Measurements from ENCODE around the gene PECR. TPM values are rescaled to one million over a fixed set of nuclear protein-coding genes. Genes with fewer than 3 reads are reported as not detected.

Gene PECR
- total RNA-seq, 1 experiment from 2014 or later = 13.9 TPM

- Mint-ChIP-seq H3K27ac (0 out of 2 replicates have a peak overlapping the region, but pooled peaks have one; percentile 17), H3K36me3 (peaks cover 2% of the 10 kb centered on the region; the same call in 1 of the 2 replicates), H3K4me3 (no peak overlapping the region), H3K9me3 (no peaks in the 10 kb centered on the region), H3K4me1 (peaks cover 38% of the 10 kb centered on the region), H3K27me3 (ENCODE audit: low read depth) (no peaks in the 10 kb centered on the region)
- peak; percentile 57 for ATAC-seq
- ChIA-PET CTCF (interaction anchor here (0.9 to 1.7 kb wide), 3 partner anchors 11 to 51 kb away, joined by 3 to 5 read pairs (median 4); no protein-coding TSS in a partner anchor), POLR2A (interaction anchor here (0.5 to 1.4 kb wide), 2 partner anchors 16 to 47 kb away, joined by 3 to 10 read pairs; no protein-coding TSS in a partner anchor)
- no peak for TF ChIP-seq MYBL2 (CRISPR knock-in tag; IDR thresholded peaks at IDR 0.05)
- no peak for TF ChIP-seq PRRX2 (CRISPR knock-in tag; IDR thresholded peaks at IDR 0.05)
- no peak for TF ChIP-seq ATF2 (CRISPR knock-in tag; IDR thresholded peaks at IDR 0.05; ENCODE audit: borderline replicate concordance, low read depth)
- TF ChIP-seq KAT7 (CRISPR knock-in tag; IDR thresholded peaks at IDR 0.05; ENCODE audit: borderline replicate concordance) = no peak
- no peak for TF ChIP-seq GABPB1 (CRISPR knock-in tag; IDR thresholded peaks at IDR 0.05)
- DNase-seq (ENCODE audit: low spot score) = no peak
These were observed 80.2 kb downstream of the PECR start for GRCh38 chr2:216001216-216002100.

- ChIA-PET POLR2A (no interaction called here), CTCF (no interaction called here)
- DNase-seq (ENCODE audit: low spot score) (no peak), ATAC-seq (no peak)
- TF ChIP-seq ZBTB21 (CRISPR knock-in tag; IDR thresholded peaks at IDR 0.05; ENCODE audit: borderline replicate concordance) (no peak), MLX (CRISPR knock-in tag; IDR thresholded peaks at IDR 0.05) (no peak), ELF4 (CRISPR knock-in tag; IDR thresholded peaks at IDR 0.05; ENCODE audit: low read depth) (no peak), NFE2L1 (CRISPR knock-in tag; IDR thresholded peaks at IDR 0.05) (no peak), EMX1 (CRISPR knock-in tag; IDR thresholded peaks at IDR 0.05) (no peak)
- H3K4me1 Mint-ChIP-seq = peaks cover 31% of the 10 kb centered on the region
- H3K36me3 Mint-ChIP-seq = peaks cover 19% of the 10 kb centered on the region
- no peak overlapping the region for H3K4me3 Mint-ChIP-seq
- H3K27ac Mint-ChIP-seq = no peak overlapping the region
- no peaks in the 10 kb centered on the region for H3K27me3 Mint-ChIP-seq (ENCODE audit: low read depth)
- no peaks in the 10 kb centered on the region for H3K9me3 Mint-ChIP-seq
These were observed 83.0 kb downstream of the PECR start for GRCh38 chr2:215998636-215999035.

- ChIA-PET POLR2A (no interaction called here), CTCF (no interaction called here)
- Mint-ChIP-seq H3K27me3 (ENCODE audit: low read depth) (no peaks in the 10 kb centered on the region), H3K4me3 (no peak overlapping the region), H3K4me1 (peaks cover 25% of the 10 kb centered on the region), H3K36me3 (peaks cover 32% of the 10 kb centered on the region), H3K27ac (peak overlapping the region; percentile 11; the same call in 1 of the 2 replicates), H3K9me3 (no peaks in the 10 kb centered on the region)
- no peak for ATAC-seq
- no peak for DNase-seq (ENCODE audit: low spot score)
- TF ChIP-seq ESRRA (CRISPR knock-in tag; IDR thresholded peaks at IDR 0.05; ENCODE audit: borderline replicate concordance) = no peak
These were observed 84.4 kb downstream of the PECR start for GRCh38 chr2:215997219-215997618.

- Mint-ChIP-seq H3K4me3 (no peak overlapping the region), H3K27me3 (ENCODE audit: low read depth) (no peaks in the 10 kb centered on the region), H3K27ac (0 out of 2 replicates have a peak overlapping the region, but pooled peaks have one; percentile 7), H3K36me3 (peaks cover 55% of the 10 kb centered on the region), H3K4me1 (peaks cover 28% of the 10 kb centered on the region), H3K9me3 (peaks cover 19% of the 10 kb centered on the region)
- POLR2A ChIA-PET = no interaction called here
- ATAC-seq (peak; percentile 39; the same call in 1 of the 2 replicates), DNase-seq (ENCODE audit: low spot score) (no peak)
- CTCF ChIA-PET = interaction anchor here (1.0 kb wide), 1 partner anchor 45 kb away, joined by 3 read pairs; no protein-coding TSS in a partner anchor
- TF ChIP-seq TEAD4 (CRISPR knock-in tag; IDR thresholded peaks at IDR 0.05) (no peak), ZNF219 (CRISPR knock-in tag; IDR thresholded peaks at IDR 0.05; ENCODE audit: borderline replicate concordance) (no peak), FOXJ3 (CRISPR knock-in tag; IDR thresholded peaks at IDR 0.05; ENCODE audit: borderline replicate concordance) (no peak), CREB1 (CRISPR knock-in tag; IDR thresholded peaks at IDR 0.05) (no peak), SMAD4 (CRISPR knock-in tag; IDR thresholded peaks at IDR 0.05) (no peak), ZNF671 (CRISPR knock-in tag; IDR thresholded peaks at IDR 0.05) (no peak), CREM (CRISPR knock-in tag; IDR thresholded peaks at IDR 0.05) (no peak), ZNF281 (CRISPR knock-in tag; IDR thresholded peaks at IDR 0.05) (no peak), ATF3 (CRISPR knock-in tag; conservative IDR thresholded peaks at IDR 0.05) (no peak), NR2C2 (CRISPR knock-in tag; IDR thresholded peaks at IDR 0.05) (no peak), ZNF423 (CRISPR knock-in tag; IDR thresholded peaks at IDR 0.05) (no peak)
These were observed 86.7 kb downstream of the PECR start for GRCh38 chr2:215994911-215995310.
